Stimulated activated CD4-positive, alpha-beta T cell treated with anti-CD3 and anti-CD28 coated beads, Interleukin-4, amount 100 ng/mL, for 1 hour (primary cell): ENCODE measurements around the gene FCRL1.

Experiments
- DNase-seq: peaks from one replicate; pipeline ENCODE4 v3.0.0-alpha.2; 2020

Gene FCRL1

GRCh38 chr1:157819896-157820295 lies at the start of gene FCRL1:
Gene FCRL1 (minus strand): TSS chr1:157820120. CDS start chr1:157820037, 83 bp downstream.
- no peak for DNase-seq

GRCh38 chr1:157868654-157869053 lies 48.7 kb upstream of the FCRL1 start:
- no peak for DNase-seq

GRCh38 chr1:157862114-157863070 lies 42.5 kb upstream of the FCRL1 start:
- no peak for DNase-seq

GRCh38 chr1:157856538-157856937 lies 36.6 kb upstream of the FCRL1 start:
- no peak for DNase-seq

GRCh38 chr1:157852476-157852875 lies 32.6 kb upstream of the FCRL1 start:
- no peak for DNase-seq

GRCh38 chr1:157849229-157849875 lies 29.4 kb upstream of the FCRL1 start:
- DNase-seq: no peak

- DNase-seq: no peak
Measured at GRCh38 chr1:157844089-157844830, 24.3 kb upstream of the FCRL1 start.

GRCh38 chr1:157842939-157843338 lies 23.0 kb upstream of the FCRL1 start:
- no peak for DNase-seq

- no peak for DNase-seq
Measured at GRCh38 chr1:157841708-157842107, 21.8 kb upstream of the FCRL1 start, which contains the start of gene CD5L. Gene CD5L (minus strand): TSS chr1:157841808. CDS start chr1:157841701, 107 bp downstream.

- no peak for DNase-seq
Measured at GRCh38 chr1:157838966-157839365, 19.0 kb upstream of the FCRL1 start.

GRCh38 chr1:157834430-157834829 lies 14.5 kb upstream of the FCRL1 start:
- DNase-seq: no peak

GRCh38 chr1:157833145-157833544 lies 13.2 kb upstream of the FCRL1 start:
- DNase-seq: no peak

- no peak for DNase-seq
Measured at GRCh38 chr1:157831968-157832626, 12.2 kb upstream of the FCRL1 start.

GRCh38 chr1:157830887-157831286 lies 11.0 kb upstream of the FCRL1 start:
- no peak for DNase-seq

GRCh38 chr1:157829711-157830110 lies 9.8 kb upstream of the FCRL1 start:
- no peak for DNase-seq

GRCh38 chr1:157829210-157829609 lies 9.3 kb upstream of the FCRL1 start:
- DNase-seq: no peak

- DNase-seq: no peak
Measured at GRCh38 chr1:157820299-157820698, 379 bp upstream of the FCRL1 start.

GRCh38 chr1:157819215-157819614 lies 705 bp downstream of the FCRL1 start:
- no peak for DNase-seq

- DNase-seq: no peak
Measured at GRCh38 chr1:157813269-157813668, 6.7 kb downstream of the FCRL1 start.

GRCh38 chr1:157806431-157807149 lies 13.3 kb downstream of the FCRL1 start:
- no peak for DNase-seq

- no peak for DNase-seq
Measured at GRCh38 chr1:157803851-157804250, 16.1 kb downstream of the FCRL1 start.

GRCh38 chr1:157799996-157800395 lies 19.9 kb downstream of the FCRL1 start:
- DNase-seq: no peak
